Neural cell (in vitro differentiated cells): ENCODE results near the gene NPFFR1. TPM values are rescaled to one million over a fixed set of nuclear protein-coding genes. Genes with fewer than 3 reads are reported as not detected.
A peak's percentile ranks its signal among the peaks of the same experiment; 100 is the strongest.

Experiments
- H2AFZ ChIP-seq: fragments of 200-600, 300-800 bp; sonication (generic), shearing (Covaris generic); 2 replicates; pipeline ENCODE4 v1.6.0; 2014; ENCODE audit warnings: low read depth, mild to moderate bottlenecking, antibody characterized with exemption, low read length, moderate library complexity
- H3F3A ChIP-seq: fragments of 200-600 bp; shearing (Covaris generic); 2 replicates; pipeline ENCODE4 v1.6.1; 2016; ENCODE audit warnings: mild to moderate bottlenecking, moderate library complexity, mixed read lengths, antibody characterized with exemption, low read length; ENCODE audit not compliant: insufficient read depth, poor library complexity, severe bottlenecking
- H3K27ac ChIP-seq: fragments of 200-600, 300-800 bp; sonication (generic), shearing (Covaris generic); 2 replicates; pipeline ENCODE4 v1.5.1; 2014; ENCODE audit warnings: mild to moderate bottlenecking, low read length, moderate library complexity
- H3K27me3 ChIP-seq: fragments of 300-800, 200-600 bp; sonication (generic), shearing (Covaris generic); 2 replicates; pipeline ENCODE4 v1.6.0; 2014; ENCODE audit warnings: mild to moderate bottlenecking, low read depth, low read length, moderate library complexity; ENCODE audit not compliant: insufficient read depth
- H3K36me3 ChIP-seq: fragments of 300-800, 200-600 bp; sonication (generic), shearing (Covaris generic); 2 replicates; pipeline ENCODE4 v1.5.1; 2014; ENCODE audit warnings: mild to moderate bottlenecking, antibody characterized with exemption, low read length, moderate library complexity; ENCODE audit not compliant: insufficient read depth
- H3K4me2 ChIP-seq: fragments of 300-800, 200-600 bp; sonication (generic), shearing (Covaris generic); 2 replicates; pipeline ENCODE4 v1.6.0; 2014; ENCODE audit warnings: mild to moderate bottlenecking, low read length
- H3K4me3 ChIP-seq: fragments of 300-800, 200-600 bp; sonication (generic), shearing (Covaris generic); 2 replicates; pipeline ENCODE4 v1.5.1; 2014; ENCODE audit warnings: mild to moderate bottlenecking, low read length, moderate library complexity
- H3K79me2 ChIP-seq: fragments of 200-600 bp; shearing (Covaris generic); replicated peaks from 2 replicates; pipeline ENCODE4 v1.6.0; 2014; ENCODE audit warnings: mild to moderate bottlenecking, low read length, moderate library complexity; ENCODE audit not compliant: insufficient read depth
- H3K9ac ChIP-seq: fragments of 300-800, 200-600 bp; sonication (generic), shearing (Covaris generic); 2 replicates; pipeline ENCODE4 v1.6.1; 2016; ENCODE audit warnings: mild to moderate bottlenecking, low read length, mixed read lengths
- H3K9me2 ChIP-seq: fragments of 200-600 bp; shearing (Covaris generic); 2 replicates; pipeline ENCODE4 v1.6.1; 2016; ENCODE audit warnings: mild to moderate bottlenecking, low read length, mixed read lengths; ENCODE audit not compliant: insufficient read depth
- H3K9me3 ChIP-seq: fragments of 200-600, 300-800 bp; sonication (generic), shearing (Covaris generic); 2 replicates; pipeline ENCODE4 v1.6.1; 2016; ENCODE audit warnings: mild to moderate bottlenecking, mixed run types, low read length, moderate library complexity, mixed read lengths
- H4K20me1 ChIP-seq: fragments of 200-600 bp; shearing (Covaris generic); 2 replicates; pipeline ENCODE4 v1.6.1; 2016; ENCODE audit warnings: mild to moderate bottlenecking, mixed run types; ENCODE audit not compliant: insufficient read depth
- EP300 ChIP-seq: fragments of 450-650 bp; conservative IDR thresholded peaks from 2 replicates; pipeline ENCODE4 v1.6.1; 2014; ENCODE audit warnings: antibody characterized with exemption, mild to moderate bottlenecking, moderate library complexity; ENCODE audit not compliant: poor library complexity, severe bottlenecking
- EZH2 ChIP-seq: fragments of 200-600, 300-800 bp; shearing (Covaris generic), sonication (generic); IDR thresholded peaks from 2 replicates; pipeline ENCODE4 v1.6.1; 2014; ENCODE audit warnings: antibody characterized with exemption, low read length, borderline replicate concordance, mild to moderate bottlenecking; ENCODE audit not compliant: insufficient read depth, poor library complexity, severe bottlenecking
- MXI1 ChIP-seq: fragments of 450-650 bp; conservative IDR thresholded peaks from 2 replicates; pipeline ENCODE4 v1.6.1; 2014; ENCODE audit warnings: antibody characterized with exemption, mild to moderate bottlenecking; ENCODE audit not compliant: poor library complexity, severe bottlenecking
- POLR2AphosphoS5 ChIP-seq: IDR thresholded peaks from 2 replicates; pipeline ENCODE4 v1.6.1; 2012
- RAD21 ChIP-seq: fragments of 450-650 bp; conservative IDR thresholded peaks from 2 replicates; pipeline ENCODE4 v1.6.1; 2014; ENCODE audit warnings: antibody characterized with exemption, mild to moderate bottlenecking, moderate library complexity
- SMC3 ChIP-seq: fragments of 450-650 bp; conservative IDR thresholded peaks from 2 replicates; pipeline ENCODE4 v1.6.1; 2014; ENCODE audit warnings: antibody characterized with exemption, mild to moderate bottlenecking, moderate library complexity; ENCODE audit not compliant: poor library complexity
- TAF1 ChIP-seq: IDR thresholded peaks from 2 replicates; pipeline ENCODE4 v1.6.1; 2012; ENCODE audit warnings: low read depth
- polyA plus RNA-seq: library from polyadenylated mRNA; depleted of rRNA; stranded (reverse); fragments of >200 nt; gene quantifications from 2 replicates; pipeline ENCODE4 v1.2.3, GENCODE V29; 2014
- TF ChIP-seq, protein P1 (sequence below): IDR thresholded peaks from 2 replicates; pipeline ENCODE4 v1.6.1; 2012; ENCODE audit warnings: borderline replicate concordance
- TF ChIP-seq, protein P2 (sequence below): fragments of 450-650 bp; IDR thresholded peaks from 2 replicates; pipeline ENCODE4 v1.5.1; 2014; ENCODE audit warnings: antibody characterized with exemption, mild to moderate bottlenecking, moderate library complexity; ENCODE audit not compliant: poor library complexity, severe bottlenecking

The NPFFR1 gene
- polyA plus RNA-seq, 1 donor from 2014 or later, result 0.07 TPM

DNA sequence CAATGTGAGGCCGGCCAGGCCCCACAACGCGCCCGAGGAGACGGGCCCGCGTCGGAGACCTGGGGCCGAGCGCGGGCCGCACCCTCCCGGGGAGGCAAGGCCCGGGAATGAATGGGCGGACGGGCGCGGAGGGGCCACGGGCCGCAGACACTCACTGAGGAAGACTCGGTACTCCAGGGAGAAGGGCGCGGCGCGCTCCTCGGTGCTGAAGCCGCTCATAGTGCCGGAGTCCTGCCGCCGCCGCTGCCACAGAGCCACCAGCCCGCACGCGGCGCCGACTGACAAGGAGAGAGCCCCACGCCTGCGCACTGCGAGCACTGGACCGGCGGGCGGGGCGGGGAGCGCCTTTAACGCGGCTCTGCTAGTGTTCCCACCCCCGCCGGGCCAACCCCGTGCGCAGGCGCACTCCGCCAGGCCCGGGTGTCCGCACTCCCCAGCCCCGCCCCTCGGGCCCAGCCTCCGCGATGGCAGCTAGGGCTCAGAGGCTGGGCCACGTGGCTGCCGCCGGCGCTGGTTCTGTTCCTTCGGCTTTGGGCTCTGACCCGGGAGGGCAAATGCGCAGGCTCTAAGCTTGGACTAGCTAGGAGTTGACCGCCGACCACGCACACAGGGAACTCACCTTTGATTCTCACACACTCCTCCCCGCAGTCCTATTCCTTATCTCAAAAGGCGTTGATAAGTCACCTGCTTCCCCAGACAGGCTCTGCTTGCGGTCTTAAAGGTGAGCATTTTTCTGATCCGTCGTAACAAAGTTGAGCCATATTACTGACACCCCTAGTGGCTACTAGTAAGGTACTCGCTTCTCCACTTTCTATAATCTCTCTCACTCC, 50.5 kb downstream of the NPFFR1 start, which contains the start of gene PPA1:
Gene PPA1, minus strand, starts transcription at position 321 of the 830 bp plus-strand sequence. Its CDS starts 102 bp downstream, at position 219.
- Histone ChIP-seq H3K79me2 (peaks cover 25% of the 10 kb centered on the region), H3F3A (no peaks in the 10 kb centered on the region), H3K4me3 (peak within 1 kb of the TSS; percentile 97), H3K9me2 (no peaks in the 10 kb centered on the region), H3K4me2 (peak within 1 kb of the TSS; percentile 94), H3K9me3 (no peaks in the 10 kb centered on the region), H4K20me1 (no peaks in the 10 kb centered on the region), H3K27me3 (no peaks in the 10 kb centered on the region), H2AFZ (peak within 1 kb of the TSS; percentile 36), H3K36me3 (peaks cover 8% of the 10 kb centered on the region), H3K27ac (peak within 1 kb of the TSS; percentile 67), H3K9ac (peak within 1 kb of the TSS; percentile 91)
- TF ChIP-seq EZH2 (no peak), RAD21 (peak; percentile 14), MXI1 (peak; percentile 97), SMC3 (peak; percentile 7), POLR2AphosphoS5 (peak; percentile 99), TAF1 (no peak), EP300 (peak; percentile 13)
- TF ChIP-seq, protein P1, sequence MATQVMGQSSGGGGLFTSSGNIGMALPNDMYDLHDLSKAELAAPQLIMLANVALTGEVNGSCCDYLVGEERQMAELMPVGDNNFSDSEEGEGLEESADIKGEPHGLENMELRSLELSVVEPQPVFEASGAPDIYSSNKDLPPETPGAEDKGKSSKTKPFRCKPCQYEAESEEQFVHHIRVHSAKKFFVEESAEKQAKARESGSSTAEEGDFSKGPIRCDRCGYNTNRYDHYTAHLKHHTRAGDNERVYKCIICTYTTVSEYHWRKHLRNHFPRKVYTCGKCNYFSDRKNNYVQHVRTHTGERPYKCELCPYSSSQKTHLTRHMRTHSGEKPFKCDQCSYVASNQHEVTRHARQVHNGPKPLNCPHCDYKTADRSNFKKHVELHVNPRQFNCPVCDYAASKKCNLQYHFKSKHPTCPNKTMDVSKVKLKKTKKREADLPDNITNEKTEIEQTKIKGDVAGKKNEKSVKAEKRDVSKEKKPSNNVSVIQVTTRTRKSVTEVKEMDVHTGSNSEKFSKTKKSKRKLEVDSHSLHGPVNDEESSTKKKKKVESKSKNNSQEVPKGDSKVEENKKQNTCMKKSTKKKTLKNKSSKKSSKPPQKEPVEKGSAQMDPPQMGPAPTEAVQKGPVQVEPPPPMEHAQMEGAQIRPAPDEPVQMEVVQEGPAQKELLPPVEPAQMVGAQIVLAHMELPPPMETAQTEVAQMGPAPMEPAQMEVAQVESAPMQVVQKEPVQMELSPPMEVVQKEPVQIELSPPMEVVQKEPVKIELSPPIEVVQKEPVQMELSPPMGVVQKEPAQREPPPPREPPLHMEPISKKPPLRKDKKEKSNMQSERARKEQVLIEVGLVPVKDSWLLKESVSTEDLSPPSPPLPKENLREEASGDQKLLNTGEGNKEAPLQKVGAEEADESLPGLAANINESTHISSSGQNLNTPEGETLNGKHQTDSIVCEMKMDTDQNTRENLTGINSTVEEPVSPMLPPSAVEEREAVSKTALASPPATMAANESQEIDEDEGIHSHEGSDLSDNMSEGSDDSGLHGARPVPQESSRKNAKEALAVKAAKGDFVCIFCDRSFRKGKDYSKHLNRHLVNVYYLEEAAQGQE, result peak; percentile 69
- TF ChIP-seq, protein P2, sequence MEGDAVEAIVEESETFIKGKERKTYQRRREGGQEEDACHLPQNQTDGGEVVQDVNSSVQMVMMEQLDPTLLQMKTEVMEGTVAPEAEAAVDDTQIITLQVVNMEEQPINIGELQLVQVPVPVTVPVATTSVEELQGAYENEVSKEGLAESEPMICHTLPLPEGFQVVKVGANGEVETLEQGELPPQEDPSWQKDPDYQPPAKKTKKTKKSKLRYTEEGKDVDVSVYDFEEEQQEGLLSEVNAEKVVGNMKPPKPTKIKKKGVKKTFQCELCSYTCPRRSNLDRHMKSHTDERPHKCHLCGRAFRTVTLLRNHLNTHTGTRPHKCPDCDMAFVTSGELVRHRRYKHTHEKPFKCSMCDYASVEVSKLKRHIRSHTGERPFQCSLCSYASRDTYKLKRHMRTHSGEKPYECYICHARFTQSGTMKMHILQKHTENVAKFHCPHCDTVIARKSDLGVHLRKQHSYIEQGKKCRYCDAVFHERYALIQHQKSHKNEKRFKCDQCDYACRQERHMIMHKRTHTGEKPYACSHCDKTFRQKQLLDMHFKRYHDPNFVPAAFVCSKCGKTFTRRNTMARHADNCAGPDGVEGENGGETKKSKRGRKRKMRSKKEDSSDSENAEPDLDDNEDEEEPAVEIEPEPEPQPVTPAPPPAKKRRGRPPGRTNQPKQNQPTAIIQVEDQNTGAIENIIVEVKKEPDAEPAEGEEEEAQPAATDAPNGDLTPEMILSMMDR, result peak; percentile 64

DNA sequence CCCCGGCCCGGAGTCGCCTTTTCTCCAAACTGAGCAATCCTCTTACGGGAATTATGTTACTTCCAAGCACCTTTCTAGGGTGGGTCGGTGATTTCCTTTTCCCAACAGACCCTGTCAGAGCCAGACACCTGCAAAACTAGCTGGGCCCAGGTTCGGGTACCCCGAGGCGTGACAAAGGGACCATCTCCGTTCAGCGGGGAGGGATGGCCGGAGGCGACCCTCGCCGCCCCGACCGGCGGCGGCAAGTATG, 51.0 kb downstream of the NPFFR1 start:
- peak overlapping the region; percentile 44 for H3K4me2 ChIP-seq
- no peaks in the 10 kb centered on the region for H3K27me3 ChIP-seq
- H2AFZ ChIP-seq, result peak overlapping the region; percentile 36
- peak overlapping the region; percentile 91 for H3K9ac ChIP-seq
- H3K9me3 ChIP-seq, result no peaks in the 10 kb centered on the region
- H4K20me1 ChIP-seq, result no peaks in the 10 kb centered on the region
- no peaks in the 10 kb centered on the region for H3K9me2 ChIP-seq
- peaks cover 28% of the 10 kb centered on the region for H3K79me2 ChIP-seq
- H3K36me3 ChIP-seq, result peaks cover 13% of the 10 kb centered on the region
- H3K4me3 ChIP-seq, result peak overlapping the region; percentile 97
- no peaks in the 10 kb centered on the region for H3F3A ChIP-seq
- peak overlapping the region; percentile 58 for H3K27ac ChIP-seq
- TF ChIP-seq MXI1, result no peak
- TF ChIP-seq, protein P2, result no peak
- TF ChIP-seq POLR2AphosphoS5, result no peak
- TF ChIP-seq SMC3, result peak; percentile 5
